ENCODE results near the gene ACOT7. TPM values are rescaled to one million over a fixed set of nuclear protein-coding genes. Genes with fewer than 3 reads are reported as not detected.

Gene ACOT7
- total and polyA plus RNA-seq, 11 donors = 5.7 to 38.9 (median 12.6) TPM

DNA sequence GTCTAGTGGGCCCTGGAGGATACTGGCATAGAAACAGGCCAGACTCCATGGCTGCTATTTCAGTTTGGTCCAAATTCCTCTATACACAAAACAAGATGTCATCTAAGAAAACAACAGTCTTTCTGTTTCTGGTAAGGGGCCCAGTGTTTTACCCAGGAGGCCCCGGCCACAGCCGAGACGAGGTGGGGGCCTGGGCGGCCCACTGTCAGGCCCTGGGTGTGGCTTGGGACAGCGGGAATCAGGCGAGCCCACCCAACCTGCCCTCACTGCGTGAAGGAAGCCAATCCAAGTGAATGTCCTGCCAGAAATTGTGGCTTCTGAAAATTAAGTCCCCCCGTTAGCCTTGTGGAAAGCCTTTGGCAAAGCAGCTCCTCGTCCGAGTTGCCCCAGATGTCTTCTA is 101.5 kb downstream of the ACOT7 start:
- intact Hi-C loops (cut with DNase I) = no loop called here
- Histone ChIP-seq H3K4me1 (peaks cover 0 to 32% (median 8%) of the 10 kb centered on the region in 12 donors), H3K27ac (peak overlapping the region in 1 of 12 donors; percentile 11), H3K4me3 (no peak overlapping the region), H3K27me3 (no peaks in the 10 kb centered on the region), H3K36me3 (peaks cover 0 to 7% (median 0%) of the 10 kb centered on the region in 9 donors), H3K9me3 (no peaks in the 10 kb centered on the region)
- WGBS, 4 donors = 60 to 87% (median 75%) methylated on average over 8 to 10 of the region's 10 CpGs
- no peak for DNase-seq
- ATAC-seq = no peak
- no peak for TF ChIP-seq CTCF (IDR thresholded peaks at IDR 0.05)
- no peak for TF ChIP-seq POLR2A (IDR thresholded peaks at IDR 0.05)

GRCh38 chr1:6288665-6289064 is 104.9 kb downstream of the ACOT7 start:
- ATAC-seq = no peak
- DNase-seq = no peak
- WGBS, 4 donors = 81 to 86% (median 85%) methylated on average over 7 to 10 of the region's 10 CpGs
- intact Hi-C loops (cut with DNase I) = no loop called here
- Histone ChIP-seq H3K9me3 (no peaks in the 10 kb centered on the region), H3K27me3 (no peaks in the 10 kb centered on the region), H3K27ac (no peak overlapping the region), H3K36me3 (peaks cover 0 to 3% (median 0%) of the 10 kb centered on the region in 9 donors), H3K4me1 (peaks cover 0 to 26% (median 8%) of the 10 kb centered on the region in 12 donors), H3K4me3 (no peak overlapping the region)
- TF ChIP-seq POLR2A (IDR thresholded peaks at IDR 0.05) = no peak
- TF ChIP-seq CTCF (IDR thresholded peaks at IDR 0.05) = no peak

- no peak for ATAC-seq
- Histone ChIP-seq H3K27me3 (no peaks in the 10 kb centered on the region), H3K27ac (peak overlapping the region in 2 of 12 donors; percentile 39 to 59), H3K36me3 (no peaks in the 10 kb centered on the region), H3K4me3 (no peak overlapping the region), H3K9me3 (no peaks in the 10 kb centered on the region), H3K4me1 (peaks cover 0 to 26% (median 8%) of the 10 kb centered on the region in 12 donors)
- no peak for DNase-seq
- WGBS, 4 donors = 88 to 96% (median 94%) methylated on average over 14 of the region's 14 CpGs
- intact Hi-C loops (cut with DNase I) = no loop called here
- TF ChIP-seq POLR2A (IDR thresholded peaks at IDR 0.05) (no peak), CTCF (IDR thresholded peaks at IDR 0.05) (no peak)
Measured at GRCh38 chr1:6288026-6288425, 105.5 kb downstream of the ACOT7 start.

DNA sequence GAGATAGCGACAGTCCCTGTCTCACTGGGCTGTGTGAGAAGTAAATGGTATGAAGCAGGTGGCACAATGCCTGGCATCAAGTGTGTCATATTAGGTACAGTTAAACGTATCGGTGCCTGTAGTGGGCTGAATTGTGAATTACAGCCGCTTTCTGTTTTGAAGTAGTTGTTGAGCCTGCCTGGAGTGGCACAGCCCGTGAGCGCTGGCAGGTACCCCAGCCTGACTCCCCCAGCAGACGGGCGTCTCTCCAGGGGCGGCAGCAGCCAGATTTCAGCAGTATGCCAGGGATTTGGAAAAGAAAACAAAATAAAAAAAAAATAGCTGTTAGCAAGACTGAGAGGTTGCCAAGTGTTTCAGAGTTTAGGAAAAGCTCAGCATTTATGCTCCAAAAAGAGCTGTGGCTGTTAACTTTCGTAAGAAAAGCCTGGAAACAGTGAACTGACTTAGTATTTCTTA is 106.1 kb downstream of the ACOT7 start:
- no peaks in the 10 kb centered on the region for H3K27me3 ChIP-seq
- TF ChIP-seq POLR2A (IDR thresholded peaks at IDR 0.05) = no peak
- TF ChIP-seq CTCF (IDR thresholded peaks at IDR 0.05) = no peak
- H3K27ac ChIP-seq = peak overlapping the region in 1 of 12 donors; percentile 39
- intact Hi-C loops (cut with DNase I) = no loop called here
- no peaks in the 10 kb centered on the region for H3K9me3 ChIP-seq
- H3K36me3 ChIP-seq = no peaks in the 10 kb centered on the region
- DNase-seq (no peak), ATAC-seq (no peak)
- no peak overlapping the region for H3K4me3 ChIP-seq
- 84 to 90% (median 86%) methylated on average over 10 of the region's 10 CpGs for WGBS, 4 donors
- peaks cover 0 to 26% (median 8%) of the 10 kb centered on the region in 12 donors for H3K4me1 ChIP-seq
